ENCODE results near the gene RAB8A. TPM values are rescaled to one million over a fixed set of nuclear protein-coding genes. Genes with fewer than 3 reads are reported as not detected.

RAB8A gene
- total and polyA plus RNA-seq, 2 of the 8 experiments (the other 6 are each of a cell fraction or from before 2014, with no cell fraction given) = 65.8 to 97.0 TPM

DNA sequence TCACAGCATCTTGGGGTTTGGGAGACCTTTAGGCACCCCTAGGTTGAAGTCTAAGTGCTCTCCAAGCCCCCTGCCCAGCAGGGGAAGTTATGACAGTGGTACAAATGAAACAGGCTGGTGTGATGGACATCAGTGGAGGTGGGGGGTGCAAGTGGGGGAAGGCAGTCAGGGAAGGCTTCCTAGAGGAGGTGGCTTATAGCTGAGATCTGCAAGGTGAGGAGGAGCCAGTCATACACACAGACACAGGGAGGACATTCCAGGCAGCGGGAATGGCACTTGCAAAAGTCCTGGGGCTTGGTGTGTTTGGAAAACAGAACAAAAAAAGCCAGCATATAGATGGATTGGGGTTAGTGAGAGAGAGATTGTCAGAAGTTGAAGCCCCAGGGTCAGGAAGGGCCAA, 43.4 kb downstream of the RAB8A start (continued):
- TF ChIP-seq POU5F1 (IDR thresholded peaks at IDR 0.05; ENCODE audit: low read depth, low read length) = no peak
- TF ChIP-seq EP300 (IDR thresholded peaks at IDR 0.05; ENCODE audit: borderline replicate concordance in 1 of 2, low read depth in 2 of 2, low read length in 2 of 2) = no peak
- no peak for TF ChIP-seq SP1 (IDR thresholded peaks at IDR 0.05; ENCODE audit: low read depth, low read length)
- TF ChIP-seq RAD21 (IDR thresholded peaks at IDR 0.05 in 1 of 2, conservative IDR thresholded peaks at IDR 0.05 in 1 of 2; ENCODE audit: low read depth in 2 of 2, low read length in 2 of 2) = no peak

All from H1 (cell line).